ENCODE measurements around the gene ETFDH.

DNA sequence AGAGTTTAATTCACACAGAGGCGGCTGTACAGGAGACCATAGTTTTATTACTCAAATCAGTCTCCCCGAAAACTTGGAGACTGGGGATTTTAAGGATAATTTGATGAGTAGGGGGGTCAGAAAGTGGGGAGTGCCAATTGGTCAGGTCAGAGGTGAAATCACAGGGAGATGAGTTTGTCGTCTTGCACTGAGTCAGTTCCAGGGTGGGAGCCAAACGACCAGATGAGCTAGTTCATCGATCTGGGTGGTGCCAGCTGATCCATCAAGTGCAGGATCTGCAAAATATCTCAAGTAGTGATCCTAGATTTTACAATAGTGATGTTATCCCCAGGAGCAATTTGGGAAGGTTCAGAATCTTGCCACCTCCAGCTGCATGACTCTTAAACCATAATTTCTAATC is 4.0 kb downstream of the ETFDH start:
- TF ChIP-seq, protein P1, sequence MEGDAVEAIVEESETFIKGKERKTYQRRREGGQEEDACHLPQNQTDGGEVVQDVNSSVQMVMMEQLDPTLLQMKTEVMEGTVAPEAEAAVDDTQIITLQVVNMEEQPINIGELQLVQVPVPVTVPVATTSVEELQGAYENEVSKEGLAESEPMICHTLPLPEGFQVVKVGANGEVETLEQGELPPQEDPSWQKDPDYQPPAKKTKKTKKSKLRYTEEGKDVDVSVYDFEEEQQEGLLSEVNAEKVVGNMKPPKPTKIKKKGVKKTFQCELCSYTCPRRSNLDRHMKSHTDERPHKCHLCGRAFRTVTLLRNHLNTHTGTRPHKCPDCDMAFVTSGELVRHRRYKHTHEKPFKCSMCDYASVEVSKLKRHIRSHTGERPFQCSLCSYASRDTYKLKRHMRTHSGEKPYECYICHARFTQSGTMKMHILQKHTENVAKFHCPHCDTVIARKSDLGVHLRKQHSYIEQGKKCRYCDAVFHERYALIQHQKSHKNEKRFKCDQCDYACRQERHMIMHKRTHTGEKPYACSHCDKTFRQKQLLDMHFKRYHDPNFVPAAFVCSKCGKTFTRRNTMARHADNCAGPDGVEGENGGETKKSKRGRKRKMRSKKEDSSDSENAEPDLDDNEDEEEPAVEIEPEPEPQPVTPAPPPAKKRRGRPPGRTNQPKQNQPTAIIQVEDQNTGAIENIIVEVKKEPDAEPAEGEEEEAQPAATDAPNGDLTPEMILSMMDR (IDR thresholded peaks at IDR 0.05; ENCODE audit: insufficient read depth, low read length) = no peak
- TF ChIP-seq POLR2AphosphoS5 (IDR thresholded peaks at IDR 0.05; ENCODE audit: low read depth) = no peak
